ENCODE results near the gene ITCH.
"Not testable (repeated sequence)": the region's sequence is repeated elsewhere in the genome, so short reads cannot be mapped to it uniquely, and the experiment has no call there.

Gene ITCH

DNA sequence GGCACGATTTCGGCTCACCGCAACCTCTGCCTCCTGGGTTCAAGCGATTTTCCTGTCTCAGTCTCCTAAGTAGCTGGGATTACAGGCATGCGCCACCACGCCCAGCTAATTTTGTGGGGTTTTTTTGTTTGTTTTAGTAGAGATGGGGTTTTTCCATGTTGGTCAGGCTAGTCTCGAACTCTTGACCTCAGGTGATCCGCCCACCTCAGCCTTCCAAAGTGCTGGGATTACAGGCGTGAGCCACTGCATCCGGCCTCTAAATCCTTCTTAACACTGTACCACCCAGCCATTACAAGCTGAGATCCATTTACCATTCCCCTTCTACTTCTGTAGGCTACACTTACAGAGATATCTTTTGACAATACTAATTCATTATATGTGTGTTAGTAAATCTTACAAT is 51.5 kb downstream of the ITCH start:
- DNase-seq (ENCODE audit: low spot score) = not testable (repeated sequence)

- DNase-seq (ENCODE audit: low spot score) = no peak
Measured at GRCh38 chr20:34415079-34415478, 52.0 kb downstream of the ITCH start.

- no peak for DNase-seq (ENCODE audit: low spot score)
Measured at GRCh38 chr20:34420146-34420545, 57.1 kb downstream of the ITCH start.

DNA sequence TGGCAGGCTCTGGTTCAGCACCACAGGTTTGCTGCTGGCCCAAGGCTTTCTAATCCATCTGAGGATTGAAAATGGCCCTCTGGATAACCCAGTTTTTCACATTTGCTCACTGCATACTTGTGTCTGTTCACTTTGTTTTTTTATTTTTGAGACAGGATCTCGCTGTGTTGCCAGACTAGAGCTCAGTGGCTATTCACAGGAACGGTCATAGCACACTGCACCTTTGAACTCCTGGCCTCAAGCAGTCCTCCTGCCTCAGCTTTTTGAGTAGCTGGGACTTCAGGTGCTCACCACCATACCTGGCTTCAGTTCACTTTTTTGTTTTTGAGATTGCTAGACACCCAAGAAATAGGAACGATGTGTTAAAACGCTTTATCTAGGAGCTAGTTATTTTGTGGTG is 57.9 kb downstream of the ITCH start:
- DNase-seq (ENCODE audit: low spot score) = no peak

- DNase-seq (ENCODE audit: low spot score) = no peak
Measured at GRCh38 chr20:34421766-34422466, 58.8 kb downstream of the ITCH start.

DNA sequence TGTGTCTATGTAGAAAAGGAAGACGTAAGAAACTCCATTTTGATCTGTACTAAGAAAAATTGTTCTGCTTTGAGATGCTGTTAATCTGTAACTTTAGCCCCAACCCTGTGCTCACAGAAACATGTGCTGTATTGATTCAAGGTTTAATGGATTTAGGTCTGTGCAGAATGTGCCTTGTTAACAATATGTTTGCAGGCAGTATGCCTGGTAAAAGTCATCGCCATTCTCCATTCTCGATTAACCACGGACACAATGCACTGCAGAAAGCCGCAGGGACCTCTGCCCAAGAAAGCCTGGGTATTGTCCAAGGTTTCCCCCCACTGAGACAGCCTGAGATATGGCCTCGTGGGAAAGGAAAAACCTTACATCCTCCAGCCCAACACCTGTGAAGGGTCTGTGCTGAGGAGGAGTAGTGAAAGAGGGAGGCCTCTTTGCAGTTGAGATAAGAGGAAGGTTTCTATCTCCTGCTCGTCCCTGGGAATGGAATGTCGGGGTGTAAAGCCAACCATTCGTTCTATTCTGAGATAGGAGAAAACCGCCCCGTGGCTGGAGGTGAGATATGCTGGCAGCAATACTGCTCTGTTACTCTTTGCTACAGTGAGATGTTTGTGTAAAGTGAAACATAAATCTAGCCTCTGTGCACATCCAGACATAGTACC is 62.1 kb downstream of the ITCH start:
- not testable (repeated sequence) for DNase-seq (ENCODE audit: low spot score)

GRCh38 chr20:34426026-34426425 is 63.0 kb downstream of the ITCH start:
- DNase-seq (ENCODE audit: low spot score) = no peak

- DNase-seq (ENCODE audit: low spot score) = no peak
Measured at GRCh38 chr20:34427331-34427730, 64.3 kb downstream of the ITCH start.

GRCh38 chr20:34427784-34428183 is 64.7 kb downstream of the ITCH start:
- DNase-seq (ENCODE audit: low spot score) = no peak

GRCh38 chr20:34431168-34431567 is 68.1 kb downstream of the ITCH start:
- no peak for DNase-seq (ENCODE audit: low spot score)

DNA sequence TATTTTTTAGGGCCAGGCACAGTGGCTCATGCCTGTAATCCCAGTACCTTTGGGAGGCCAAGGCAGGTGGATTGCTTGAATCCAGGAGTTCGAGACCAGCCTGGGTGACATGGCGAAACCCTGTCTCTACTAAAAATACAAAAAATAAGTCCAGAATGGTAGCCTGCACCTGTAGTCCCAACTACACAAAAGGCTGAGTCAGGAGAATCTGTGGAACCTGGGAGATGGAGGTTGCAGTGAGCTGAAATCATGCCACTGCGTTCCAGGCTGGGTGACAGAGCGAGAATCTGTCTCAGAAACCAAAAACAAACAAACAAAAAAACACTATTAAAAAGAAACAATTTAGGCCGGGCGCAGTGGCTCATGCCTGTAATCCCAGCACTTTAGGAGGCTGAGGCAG is 69.6 kb downstream of the ITCH start:
- not testable (repeated sequence) for DNase-seq (ENCODE audit: low spot score)

GRCh38 chr20:34433391-34433790 is 70.3 kb downstream of the ITCH start:
- DNase-seq (ENCODE audit: low spot score) = no peak

DNA sequence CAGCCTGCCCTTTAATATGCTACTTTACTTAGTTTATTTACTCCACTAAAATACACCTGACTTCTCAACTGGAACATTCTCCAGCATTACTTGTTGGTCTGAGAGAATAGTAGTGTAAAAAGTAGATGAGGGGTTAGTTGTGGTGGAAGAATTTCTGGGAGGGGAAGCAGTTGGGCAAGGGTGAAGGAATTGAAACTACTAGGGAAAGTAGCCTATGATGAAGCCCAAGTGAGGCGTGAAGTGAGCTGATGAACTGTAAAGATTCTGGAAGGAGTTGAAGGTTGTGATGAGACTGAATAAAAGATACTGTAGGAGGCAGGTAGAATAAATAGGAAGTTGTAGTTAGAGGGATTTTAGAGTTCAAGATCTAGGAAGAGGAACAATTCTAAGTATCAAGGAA is 72.5 kb downstream of the ITCH start:
- no peak for DNase-seq (ENCODE audit: low spot score)

- DNase-seq (ENCODE audit: low spot score) = no peak
Measured at GRCh38 chr20:34437330-34437986, 74.4 kb downstream of the ITCH start.

- DNase-seq (ENCODE audit: low spot score) = no peak
Measured at GRCh38 chr20:34439168-34439567, 76.1 kb downstream of the ITCH start.

GRCh38 chr20:34441423-34441822 is 78.3 kb downstream of the ITCH start:
- not testable (repeated sequence) for DNase-seq (ENCODE audit: low spot score)

GRCh38 chr20:34443546-34443945 is 80.5 kb downstream of the ITCH start:
- no peak for DNase-seq (ENCODE audit: low spot score)

DNA sequence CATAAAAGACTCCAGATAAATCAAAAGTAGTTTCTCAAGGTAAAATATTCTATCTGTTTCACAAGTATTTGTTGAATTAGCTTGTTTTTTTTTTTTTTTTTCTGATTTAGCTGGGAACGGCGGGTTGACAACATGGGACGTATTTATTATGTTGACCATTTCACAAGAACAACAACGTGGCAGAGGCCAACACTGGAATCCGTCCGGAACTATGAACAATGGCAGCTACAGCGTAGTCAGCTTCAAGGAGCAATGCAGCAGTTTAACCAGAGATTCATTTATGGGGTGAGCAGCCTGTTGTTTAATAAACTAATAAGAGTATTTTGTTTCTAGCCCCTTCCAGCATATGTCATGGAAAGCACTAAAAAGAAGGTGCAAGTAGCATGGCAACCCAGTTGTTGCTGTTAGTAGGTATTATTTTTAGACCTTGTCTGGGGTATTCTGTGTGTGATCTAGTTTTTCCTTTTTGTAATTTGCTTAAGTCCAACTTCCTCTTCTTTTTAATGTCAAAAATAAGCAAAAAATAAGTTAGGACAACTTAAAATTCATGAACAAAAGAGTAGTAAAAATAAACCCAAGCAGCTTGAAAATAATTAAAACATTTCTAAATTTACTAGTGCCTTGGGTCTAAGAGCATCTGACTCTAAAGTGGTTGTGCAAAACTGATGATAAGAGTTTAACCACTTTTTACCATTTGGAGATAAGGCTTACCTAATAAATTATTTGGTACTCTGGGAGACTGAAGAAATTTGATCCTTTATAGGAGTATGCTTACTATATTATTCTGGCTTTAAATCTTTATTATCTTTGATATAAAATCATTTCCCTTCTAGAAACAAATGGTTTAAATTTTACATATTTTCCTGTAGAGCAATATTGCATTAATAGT is 82.3 kb downstream of the ITCH start:
- DNase-seq (ENCODE audit: low spot score) = no peak

- no peak for DNase-seq (ENCODE audit: low spot score)
Measured at GRCh38 chr20:34448517-34448916, 85.4 kb downstream of the ITCH start.

DNA sequence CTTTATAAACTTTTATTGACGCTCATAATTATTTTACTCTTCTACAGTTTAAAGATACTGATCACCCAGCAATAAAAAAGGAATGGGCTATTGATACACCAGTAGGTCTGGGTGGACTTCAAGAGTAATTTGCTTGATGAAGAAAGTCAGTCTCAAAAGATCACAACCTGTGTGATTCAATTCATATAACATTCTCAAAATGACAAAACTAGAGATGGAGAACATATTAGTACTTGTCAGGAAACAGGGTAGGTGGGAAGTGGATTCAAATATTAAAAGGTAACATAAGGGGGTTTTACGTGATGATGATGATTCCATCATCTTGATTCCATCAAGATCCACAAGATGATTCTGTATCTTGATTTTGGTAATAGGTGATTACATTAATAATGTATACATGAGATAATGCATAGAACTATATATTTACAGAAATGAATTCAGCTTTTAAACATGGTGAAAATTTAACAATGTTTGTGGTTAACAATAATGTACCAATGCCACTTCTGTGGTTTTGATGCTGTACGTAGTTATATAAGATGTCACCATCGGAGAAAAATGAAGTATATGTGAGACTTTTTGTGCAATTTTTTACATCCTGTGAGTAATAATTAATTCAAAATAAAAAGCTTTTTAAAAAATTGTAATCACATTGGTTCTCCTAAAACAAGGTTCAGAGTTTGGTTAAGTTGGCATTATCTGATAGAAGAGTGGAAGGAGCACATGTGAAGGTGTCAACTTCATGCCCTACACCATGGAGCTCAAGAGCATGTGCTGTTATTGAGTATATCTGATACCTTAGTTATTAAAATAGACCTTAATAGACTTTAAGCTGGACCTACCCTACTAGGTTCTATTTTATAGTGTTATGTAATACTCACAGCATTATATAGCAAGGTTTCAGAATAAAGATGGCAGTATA is 86.9 kb downstream of the ITCH start:
- DNase-seq (ENCODE audit: low spot score) = no peak

DNA sequence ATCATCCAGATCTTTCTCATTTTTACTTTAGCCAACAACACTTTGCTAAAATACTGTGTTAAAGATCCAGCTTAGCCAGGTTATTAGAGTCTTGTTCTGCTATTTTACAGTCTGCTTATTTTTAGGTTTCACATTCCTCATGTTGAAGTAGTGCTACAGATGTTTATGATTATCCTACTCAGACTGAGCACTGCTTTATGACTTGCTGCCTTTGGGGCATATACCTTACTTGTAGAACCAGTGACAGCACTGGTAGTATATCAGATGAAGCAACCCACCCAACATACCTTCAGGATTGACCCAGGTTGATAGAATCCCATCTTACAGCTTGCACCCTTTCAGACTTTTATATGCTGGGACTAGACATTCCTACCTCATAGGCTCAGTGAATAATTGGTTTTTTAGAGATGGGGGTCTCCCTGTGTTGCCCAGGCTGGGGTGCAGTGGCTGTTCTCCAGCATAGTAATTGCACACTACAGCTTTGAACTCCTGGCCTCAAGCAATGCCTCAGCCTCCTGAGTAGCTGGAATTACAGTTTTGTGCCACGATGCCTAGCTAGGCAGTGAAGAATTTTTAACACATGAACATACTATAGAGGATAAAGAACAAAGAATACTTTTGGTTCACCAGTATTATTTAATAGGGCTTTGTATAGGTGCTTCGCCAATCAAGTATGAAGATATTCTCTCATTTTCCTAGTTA is 89.4 kb downstream of the ITCH start:
- DNase-seq (ENCODE audit: low spot score) = no peak
